GM19455 (cell line): ENCODE results near the gene HSPA4L.

Experiments used
- ATAC-seq: cut with Tn5 transposase; IDR thresholded peaks from one replicate; pipeline ENCODE4 v1.9.1; 2021; ENCODE audit not compliant: unreplicated experiment

Gene HSPA4L

DNA sequence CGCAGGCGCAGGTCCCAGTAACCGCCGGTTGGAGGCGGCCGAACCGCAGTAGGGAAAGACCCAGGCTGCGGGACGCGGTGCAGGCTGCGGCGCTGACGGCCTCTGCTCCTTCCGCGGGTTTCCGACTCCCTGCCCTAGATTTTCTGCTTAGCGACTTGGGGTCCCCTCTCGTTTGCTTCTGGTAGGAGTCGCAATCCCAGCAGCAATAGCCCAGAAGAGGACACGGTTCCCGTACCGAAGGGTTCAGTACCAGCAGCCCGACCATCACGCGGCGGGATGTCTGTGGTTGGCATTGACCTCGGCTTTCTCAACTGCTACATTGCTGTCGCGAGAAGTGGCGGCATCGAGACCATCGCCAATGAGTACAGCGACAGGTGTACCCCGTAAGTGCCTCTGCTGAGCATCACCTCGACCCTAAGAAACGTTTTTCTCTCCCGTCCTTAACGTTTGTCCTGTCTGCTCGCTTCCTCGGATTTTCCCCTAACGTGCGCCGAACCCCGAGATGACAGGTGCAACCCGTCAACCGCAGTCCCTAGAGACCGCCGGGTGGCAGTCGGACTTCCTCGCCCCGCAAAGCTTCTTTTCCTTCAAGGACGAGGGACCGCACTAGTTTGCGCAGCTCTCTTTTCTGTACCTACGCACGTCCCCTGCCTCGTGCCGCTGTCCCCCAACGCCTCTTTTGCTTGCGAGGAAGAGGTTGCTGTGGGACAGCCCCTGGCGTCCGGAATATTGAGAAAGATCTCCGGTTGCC is at the start of gene HSPA4L:
HSPA4L (plus strand) TSS at position 48 of the 751 bp plus-strand sequence; CDS start at position 277, 229 bp downstream.
- ATAC-seq, result peak; percentile 43

DNA sequence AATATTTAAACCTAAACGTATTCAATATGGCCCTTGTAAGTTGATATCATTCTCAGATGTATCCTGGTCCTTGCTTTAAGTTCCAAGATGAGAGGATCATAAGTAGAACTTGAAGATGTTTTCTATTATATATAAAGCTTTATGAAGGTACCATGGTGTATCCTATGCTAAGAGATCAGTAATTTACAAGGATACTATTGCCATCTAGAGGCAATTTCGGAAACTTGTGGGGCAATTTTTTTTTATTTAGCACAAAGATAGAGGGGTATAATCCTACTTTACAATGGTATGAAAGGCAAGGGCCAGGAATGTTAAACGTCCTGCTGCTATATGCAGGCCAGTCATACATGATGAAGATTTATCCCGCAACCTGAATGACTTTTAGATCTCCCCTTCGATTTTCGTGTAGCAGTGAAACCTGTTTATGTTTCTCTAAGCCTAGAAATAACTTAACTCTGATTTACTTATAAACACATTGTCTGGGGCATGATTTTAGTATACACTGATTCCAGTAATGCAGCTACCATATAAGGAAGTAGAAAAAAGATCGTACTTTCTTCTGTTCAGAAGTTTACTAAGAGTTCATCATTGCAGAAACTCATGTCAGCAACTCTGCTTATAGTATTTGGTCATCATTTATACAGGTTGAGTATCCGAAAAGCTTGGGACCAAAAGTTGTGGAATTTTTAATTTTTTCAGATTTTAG is 49.3 kb upstream of the HSPA4L start:
- ATAC-seq, result peak; percentile 80

DNA sequence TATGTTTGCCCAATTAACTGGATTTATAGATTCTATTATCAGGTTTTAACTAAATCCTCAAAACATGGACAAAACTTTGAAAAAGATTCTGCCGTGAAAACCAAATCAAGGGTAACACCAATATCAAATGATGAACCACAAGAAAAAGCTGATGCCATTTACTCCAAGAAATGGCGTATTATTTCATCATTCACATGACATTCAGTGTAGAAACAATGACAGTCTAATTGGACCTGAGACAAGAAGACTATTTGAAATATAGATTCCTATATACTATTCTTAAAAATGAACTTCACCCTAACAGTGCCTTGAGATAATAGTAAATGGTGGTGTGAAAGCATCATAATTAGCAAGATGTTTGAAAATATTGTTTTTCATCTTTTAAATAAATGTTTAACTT is 47.1 kb upstream of the HSPA4L start:
- ATAC-seq, result no peak

DNA sequence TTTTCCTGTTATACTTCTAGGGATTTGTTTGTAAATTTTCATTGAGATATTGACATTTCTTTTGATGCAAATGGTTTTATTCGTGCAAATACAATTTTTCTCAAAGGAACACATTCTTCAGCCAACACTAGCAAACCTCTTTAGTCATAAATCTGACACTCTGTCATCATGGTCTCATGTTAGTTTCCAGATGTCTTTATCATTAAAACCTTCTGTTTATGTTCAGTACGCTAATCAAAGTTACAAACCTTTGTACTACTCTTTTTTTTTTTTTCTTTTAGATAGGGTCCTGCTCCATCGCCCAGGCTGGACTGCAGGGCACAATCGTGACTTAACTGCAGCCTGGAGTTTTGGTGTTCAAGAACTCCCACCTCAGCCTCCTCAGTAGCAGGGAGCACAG is 44.8 kb upstream of the HSPA4L start:
- no peak for ATAC-seq

DNA sequence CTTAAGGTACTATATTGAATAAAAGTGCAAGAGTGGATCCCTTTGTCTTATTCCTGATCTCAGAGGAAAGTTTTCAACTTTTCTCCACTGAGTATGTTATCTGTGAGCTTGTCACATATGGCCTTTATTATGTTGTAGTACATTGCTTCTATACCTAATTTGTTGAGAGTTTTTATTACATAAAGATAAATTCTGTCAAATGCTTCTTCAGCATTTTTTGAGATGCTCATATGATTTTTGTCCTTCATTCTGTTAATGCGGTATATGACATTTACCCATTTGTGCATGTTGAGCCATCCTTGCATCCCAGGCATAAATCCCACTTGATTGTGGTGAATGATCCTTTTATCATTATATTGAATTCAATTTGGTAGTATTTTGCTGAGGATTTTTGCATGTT is 40.9 kb upstream of the HSPA4L start:
- no peak for ATAC-seq

DNA sequence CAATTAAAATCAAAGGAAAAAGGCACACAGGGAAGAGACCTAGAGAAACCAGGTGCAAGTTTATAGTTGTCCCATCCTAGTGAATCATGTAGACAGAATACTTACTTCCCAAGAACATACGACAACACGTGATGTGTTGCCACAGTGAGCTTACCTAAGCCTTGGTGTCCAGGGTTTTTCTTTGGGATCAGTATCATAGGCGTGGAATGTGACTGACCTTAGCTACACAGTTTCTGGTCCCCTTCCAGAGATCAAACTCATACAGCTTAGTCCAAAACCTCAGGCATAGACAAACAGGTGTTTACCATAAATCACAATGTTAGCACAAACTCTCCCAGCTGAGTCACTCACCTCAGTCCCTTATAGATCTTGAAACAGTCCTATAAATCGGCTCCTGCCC is 34.2 kb upstream of the HSPA4L start:
- no peak for ATAC-seq

DNA sequence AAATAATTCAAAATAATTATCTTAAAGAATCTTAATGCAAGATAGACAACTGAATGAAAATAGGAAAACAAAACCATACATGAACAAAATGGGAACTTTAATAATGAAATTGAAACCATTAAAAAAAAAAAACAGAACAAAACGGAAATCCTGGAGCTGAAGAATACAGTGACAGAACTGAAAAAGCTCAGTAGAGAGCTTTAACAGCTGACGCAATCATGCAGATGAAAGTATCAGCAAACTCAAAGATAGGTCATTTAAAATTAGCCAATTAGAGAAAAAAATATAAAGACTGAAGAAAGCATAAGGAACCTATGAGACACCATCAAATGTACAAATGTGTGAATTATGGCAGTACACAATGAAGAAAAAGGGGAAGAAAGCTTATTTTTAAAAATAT is 33.2 kb upstream of the HSPA4L start:
- no peak for ATAC-seq

DNA sequence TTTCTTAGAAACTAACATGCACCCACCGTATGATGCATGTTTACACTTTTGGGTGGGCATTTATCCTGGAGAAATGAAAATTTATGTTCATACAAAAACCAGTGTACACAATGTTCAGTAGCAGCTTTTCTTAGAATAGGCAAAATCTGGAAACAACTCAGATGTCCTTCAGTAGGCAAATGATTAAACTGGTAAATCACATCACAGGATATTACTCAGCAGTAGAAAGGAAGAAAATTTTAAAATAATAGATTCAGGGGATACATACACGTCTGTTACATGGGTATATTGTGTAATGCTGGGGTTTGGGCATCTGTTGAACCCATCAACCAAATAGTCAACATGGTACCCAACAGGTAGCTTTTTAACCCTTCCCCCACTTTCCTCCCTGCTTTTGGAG is 25.2 kb upstream of the HSPA4L start:
- ATAC-seq, result no peak

DNA sequence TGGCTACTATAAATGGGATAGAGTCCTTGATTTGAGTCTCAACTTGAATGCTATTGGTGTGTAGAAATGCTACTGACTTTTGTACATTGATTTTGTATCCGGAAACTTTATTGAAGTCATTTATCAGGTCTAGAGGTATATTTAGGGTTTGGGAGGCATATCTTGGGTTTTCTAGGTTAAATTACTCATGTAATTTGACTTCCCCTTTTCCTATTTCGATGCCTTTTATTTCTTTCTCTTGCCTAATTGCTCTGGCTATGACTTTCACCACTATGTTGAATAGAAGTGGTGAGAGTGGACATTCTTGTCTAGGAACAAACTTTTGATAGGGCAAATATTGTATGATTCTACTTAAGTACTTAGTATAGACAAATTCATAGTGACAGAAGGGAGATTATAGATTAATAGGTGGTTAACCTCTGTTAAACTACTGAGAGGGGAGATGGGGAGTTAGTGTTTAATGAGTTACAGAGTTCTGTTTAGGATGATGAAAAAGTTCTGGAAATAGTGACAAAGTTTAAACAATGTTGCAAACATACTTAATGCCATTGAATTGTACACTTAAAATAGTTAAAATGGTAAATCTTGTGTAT is 22.8 kb upstream of the HSPA4L start:
- no peak for ATAC-seq

DNA sequence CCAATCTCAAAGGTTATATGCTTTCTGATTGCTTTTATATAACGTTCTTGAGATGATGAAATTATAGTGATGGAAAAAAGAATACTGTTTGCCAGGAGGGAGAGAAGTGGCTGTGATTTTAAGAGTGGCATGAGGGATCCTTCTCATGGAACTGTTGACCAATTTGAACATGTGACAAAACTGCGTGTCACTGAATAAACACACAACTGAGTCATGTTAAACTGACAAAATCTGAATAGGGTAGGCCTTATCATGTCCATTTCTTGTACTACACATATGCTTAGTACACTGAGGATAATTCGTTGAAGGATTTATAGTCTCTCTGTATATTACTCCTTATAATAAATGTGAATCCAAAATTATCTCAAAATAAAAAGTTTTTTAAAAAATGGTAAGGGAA is 22.2 kb upstream of the HSPA4L start:
- ATAC-seq, result no peak

DNA sequence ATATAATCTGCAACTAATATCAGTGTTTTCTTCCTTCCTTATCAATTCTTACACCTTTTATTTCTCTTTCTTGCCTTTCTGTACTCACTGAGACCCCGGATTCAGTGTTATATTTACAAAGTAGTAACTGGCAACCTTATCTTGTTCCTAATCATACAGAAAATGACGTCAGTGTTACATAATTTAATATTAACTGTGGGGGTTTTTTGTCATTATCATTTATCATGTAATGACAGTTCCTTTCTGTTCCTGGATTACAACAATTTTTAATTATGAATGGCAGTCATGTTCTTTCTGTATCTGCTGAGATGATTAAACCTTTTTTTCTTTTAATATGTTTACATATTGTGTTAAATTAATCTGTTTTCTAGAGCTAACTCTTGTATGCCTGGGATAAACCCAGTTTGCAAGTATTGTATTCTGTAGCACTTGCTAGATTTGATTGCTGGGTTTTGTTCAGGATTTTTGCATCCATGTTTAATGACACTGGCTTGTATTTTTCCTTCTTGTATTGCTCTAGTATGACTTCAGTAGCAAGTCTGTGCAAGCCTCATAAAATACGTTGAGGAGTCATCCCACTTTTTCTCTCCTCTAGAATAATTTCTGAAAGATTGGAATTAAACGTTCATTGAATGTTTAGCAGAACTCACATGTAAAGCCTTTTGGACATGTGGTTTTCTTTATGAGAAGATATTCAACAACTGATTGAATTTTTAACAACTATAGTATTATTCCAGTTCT is 10.4 kb upstream of the HSPA4L start:
- no peak for ATAC-seq

DNA sequence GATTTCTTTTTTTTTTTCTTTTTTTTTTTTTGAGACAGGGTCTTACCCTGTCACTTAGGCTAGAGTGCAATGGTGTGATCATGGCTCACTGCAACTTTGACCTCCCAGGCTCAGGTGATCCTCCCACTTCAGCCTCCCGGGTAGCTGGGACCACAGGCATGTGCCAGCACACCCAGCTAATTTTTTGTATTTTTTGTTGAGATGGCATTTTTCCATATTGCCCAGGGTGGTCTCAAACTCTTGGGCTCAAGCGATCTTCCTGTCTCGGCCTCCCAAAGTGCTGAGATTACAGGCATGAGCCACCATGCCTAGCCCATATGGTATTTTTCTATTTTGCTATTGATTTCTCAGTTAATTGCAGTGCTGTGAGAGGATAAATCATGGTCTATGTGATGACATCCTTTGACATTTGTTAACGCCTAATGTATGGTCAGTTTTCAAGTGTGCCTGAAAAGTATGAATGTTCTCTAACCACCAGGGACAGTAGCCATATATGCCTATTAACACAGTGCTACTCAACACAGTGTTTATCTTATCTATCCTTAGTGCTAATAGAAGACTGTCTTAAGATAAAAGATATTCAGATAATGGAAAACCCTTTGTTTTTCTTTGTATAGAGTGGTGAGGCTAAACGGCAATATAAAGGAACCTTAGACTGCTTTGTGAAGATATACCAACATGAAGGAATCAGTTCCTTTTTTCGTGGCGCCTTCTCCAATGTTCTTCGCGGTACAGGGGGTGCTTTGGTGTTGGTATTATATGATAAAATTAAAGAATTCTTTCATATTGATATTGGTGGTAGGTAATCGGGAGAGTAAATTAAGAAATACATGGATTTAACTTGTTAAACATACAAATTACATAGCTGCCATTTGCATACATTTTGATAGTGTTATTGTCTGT is 9.1 kb upstream of the HSPA4L start:
- ATAC-seq, result no peak

DNA sequence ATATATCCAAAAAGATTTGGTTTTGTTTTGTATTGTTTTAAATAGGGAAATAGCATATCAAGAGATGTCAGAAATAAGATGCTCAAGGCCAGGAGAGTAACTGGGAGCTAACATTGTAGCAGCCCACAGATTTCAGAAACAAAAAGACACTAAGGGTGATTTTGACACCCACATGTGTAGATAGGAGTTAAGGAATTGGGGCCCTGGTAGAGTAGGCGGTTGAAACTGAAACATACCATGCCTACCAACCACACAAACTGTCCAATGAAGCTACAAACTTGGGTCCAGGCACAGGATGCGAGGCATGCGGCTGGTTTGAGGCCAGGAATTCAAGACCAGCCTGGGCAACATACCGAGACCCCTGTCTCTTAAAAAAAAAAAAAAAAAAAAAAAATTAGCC is 6.3 kb upstream of the HSPA4L start:
- no peak for ATAC-seq

DNA sequence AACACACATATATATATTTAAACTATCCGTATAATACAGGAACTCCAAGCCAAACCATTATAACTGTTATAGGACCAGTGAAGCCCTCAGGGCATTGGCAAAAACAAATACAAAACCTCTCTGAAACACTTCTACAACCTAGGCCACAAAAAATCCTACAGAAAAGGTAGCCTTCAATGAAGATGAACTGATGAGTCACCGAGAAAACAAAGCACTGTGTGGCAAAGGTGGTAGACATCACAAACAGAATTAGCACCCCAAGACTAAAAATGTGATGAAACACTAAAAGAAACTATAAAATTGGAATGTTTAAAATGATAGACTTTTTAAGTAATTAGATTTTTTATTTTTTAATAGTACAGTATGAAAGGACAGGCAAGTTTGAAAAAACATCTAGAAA is 5.5 kb upstream of the HSPA4L start:
- no peak for ATAC-seq

DNA sequence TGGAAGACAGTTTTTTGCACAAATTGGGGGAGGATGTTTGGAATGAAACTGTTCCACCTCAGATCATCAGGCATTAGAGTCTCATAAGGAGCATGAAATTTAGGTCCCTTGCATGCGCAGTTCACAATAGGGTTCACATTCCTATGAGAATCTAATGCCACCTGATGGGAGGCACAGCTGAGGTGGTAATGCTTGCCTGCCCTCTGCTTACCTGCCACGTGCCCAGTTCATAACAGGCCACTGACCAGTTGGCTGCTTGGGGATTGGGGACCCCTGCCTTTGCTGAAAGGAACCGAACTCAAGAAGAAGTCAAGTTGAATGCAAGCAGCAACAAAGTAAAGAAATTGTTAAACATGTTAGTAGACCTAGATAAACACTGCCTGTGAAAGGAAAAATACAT is 4.6 kb upstream of the HSPA4L start:
- ATAC-seq, result no peak

DNA sequence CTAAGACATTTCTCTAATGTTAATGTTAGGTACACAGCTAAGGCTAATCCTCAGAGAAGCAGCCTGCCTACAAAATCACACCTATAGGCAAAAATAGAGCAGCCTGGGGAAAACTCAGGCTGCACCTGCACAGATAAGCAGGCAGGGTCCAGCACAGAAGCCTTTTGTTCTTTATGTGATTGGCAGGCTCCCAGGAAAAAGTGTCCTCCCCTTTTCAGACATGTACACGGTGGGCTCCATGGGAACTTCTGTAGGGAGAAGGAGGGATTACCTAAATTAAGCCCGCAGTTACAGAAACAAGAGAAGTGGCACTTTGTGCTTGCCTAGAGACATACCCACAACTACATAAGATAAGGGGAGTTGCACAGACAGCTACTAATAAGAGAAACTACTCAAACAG is 4.0 kb upstream of the HSPA4L start:
- no peak for ATAC-seq

DNA sequence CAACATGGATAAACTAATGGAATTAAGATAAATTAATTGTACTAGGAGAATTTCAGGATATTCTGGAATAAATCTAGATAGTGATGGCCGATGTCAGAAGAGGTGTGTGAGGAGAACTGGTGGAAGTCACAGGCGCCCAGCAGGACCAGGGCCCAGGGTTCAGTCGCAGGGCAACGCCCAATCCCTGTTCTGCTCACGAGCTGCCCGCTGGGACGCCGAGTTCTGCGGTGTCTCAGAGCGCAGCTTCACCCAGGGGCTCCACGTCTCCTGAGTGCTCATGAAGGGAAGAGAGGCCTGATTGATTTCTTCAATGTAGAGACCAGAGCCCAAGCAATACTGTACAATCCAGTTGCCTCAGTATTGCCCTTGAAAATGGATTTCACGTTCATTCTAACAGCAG is 1.5 kb upstream of the HSPA4L start:
- no peak for ATAC-seq

DNA sequence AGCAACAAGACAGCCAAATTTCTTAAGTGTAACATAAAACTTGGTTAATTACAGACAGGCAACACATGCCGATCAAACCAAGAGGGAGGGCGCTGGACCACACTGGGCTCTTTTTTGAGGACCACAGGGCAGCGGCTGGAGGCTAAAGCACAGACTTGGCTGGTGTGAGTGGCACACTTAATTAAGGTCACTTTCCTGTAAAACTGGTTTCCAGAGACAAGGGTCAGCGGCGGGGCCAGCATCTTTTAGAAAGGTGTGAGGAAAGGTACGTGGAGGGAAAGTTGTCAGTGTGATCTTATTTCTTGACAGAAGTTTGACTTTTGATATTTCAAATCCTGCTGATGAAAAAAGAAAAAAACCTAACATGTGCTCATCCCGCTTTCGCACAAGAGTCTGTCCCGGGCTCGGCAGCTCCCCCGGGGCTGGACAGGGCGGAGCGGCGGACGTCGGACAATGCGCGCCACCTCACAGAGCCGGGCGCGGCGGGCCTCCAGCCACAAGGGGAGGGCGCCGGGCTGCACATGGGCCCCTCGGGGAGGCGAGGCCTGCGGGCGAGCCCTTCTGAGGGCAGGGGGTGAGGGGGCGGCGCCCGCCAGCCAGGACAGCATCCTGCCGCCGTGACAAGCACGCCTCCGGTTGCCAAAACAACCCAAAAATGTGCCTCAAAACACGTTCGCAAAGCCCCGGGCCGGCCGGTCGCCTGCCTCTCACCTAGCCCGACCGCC is 660 bp upstream of the HSPA4L start:
- ATAC-seq, result peak; percentile 39

DNA sequence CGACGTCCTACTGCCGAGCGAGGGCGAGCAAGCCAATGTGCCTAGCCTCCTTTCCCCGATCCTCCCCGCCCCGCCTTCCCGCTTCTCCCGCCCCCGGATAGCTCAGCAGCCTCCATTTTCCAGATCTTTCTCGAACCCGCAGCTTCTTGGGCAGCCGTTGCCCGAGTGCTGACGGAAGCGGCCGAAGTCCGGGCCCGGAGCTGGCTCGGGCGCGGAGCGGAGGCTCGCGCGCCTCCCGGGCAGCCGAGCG is 172 bp upstream of the HSPA4L start:
- peak; percentile 73 for ATAC-seq
